ENCODE data around the gene EXOC4.

Gene EXOC4

GRCh38 chr7:133808493-133808866 is 555.6 kb downstream of the EXOC4 start:
- DNase-seq = no peak

DNA sequence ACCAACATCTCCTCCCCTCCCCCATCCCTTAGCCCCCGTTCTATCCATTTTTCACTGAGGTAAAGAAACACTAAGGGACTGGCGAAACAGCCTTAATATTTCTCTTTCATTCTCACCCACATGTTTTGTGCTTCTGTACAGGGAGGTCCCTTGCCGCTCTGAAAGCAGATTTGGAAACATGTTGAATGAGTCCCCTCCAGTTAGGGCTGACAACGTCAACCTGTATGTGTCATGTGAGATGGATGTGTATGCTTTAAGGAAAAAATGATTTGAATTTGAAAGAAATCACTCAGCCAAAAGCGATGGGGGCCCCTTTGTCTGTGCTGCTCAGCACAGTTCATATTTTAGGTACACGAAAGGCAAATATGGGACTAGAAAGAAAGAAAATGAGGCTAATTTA is 560.0 kb downstream of the EXOC4 start:
- no peak for DNase-seq

- DNase-seq = no peak
Observed at GRCh38 chr7:133815611-133816210, 562.8 kb downstream of the EXOC4 start.

GRCh38 chr7:133819695-133820094 is 566.8 kb downstream of the EXOC4 start:
- no peak for DNase-seq

- DNase-seq = no peak
Observed at GRCh38 chr7:133820584-133820983, 567.7 kb downstream of the EXOC4 start.

DNA sequence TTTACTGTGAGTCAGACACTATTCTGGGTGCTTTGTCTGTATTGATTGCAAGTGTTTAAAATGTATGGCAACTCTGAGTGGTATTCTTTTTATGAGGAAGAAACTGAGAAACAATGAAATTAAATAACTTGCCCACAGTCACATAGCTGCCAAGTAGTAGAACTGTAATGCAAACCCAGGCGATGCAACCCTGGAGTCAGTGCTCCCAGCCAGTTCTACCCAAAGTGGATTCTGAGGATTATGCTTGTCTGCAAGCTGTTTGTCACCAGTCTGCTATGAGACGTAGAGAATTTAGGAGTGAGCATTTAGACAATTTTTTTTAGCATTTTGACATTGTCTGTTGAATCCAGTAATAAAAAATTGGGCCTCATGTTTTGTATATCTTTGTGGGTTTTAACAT is 568.3 kb downstream of the EXOC4 start:
- no peak for DNase-seq

DNA sequence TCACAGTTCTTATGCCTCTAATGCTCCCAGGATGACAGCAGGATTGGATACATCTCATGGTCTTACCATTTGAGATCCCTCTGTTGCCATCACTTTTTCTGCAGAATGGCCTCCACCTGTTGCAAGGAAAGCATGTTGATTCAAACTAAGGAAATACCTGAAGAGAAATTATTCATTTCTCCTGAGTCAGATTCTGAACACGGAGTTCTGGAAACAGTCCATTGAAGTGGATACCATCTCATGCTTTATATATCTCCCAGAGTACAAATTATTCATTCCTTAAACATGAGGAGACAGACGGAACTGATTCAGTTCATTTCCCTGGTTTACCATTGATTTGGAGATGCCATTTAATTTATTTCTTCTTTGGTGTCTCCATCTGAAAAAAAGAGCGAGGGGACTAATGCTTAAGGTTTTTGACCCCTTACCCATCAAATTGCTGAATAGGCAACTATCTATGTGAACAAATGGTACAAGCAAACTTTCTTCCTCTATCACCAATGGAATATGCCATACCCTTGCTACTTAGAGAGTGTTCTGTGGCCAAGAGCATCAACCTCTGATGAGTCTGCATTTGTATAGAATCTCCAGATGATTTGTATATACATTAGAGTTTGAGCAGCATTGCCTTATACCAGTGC is 569.2 kb downstream of the EXOC4 start:
- DNase-seq = no peak

GRCh38 chr7:133822868-133823552 is 570.1 kb downstream of the EXOC4 start:
- no peak for DNase-seq

- DNase-seq = no peak
Observed at GRCh38 chr7:133824132-133824531, 571.3 kb downstream of the EXOC4 start.

GRCh38 chr7:133827707-133828623 is 575.1 kb downstream of the EXOC4 start:
- no peak for DNase-seq

DNA sequence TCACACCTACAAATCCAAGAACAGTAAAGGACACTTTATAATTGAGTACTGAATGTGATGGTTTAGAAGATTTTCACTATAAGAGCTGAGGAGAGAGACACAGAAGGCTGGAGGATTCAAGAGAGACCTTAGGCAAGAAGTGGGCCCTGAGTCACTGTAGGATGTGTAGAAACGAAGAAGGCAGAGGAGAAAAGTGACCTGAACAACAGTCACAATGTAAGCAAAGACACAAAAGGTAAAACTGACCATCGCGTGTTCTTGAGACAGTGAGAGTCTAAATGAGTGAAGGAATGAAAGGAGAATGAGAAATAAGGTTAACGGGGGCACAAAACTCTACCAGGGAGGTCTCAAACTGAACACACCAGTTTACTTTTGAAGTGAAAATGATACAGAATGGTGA is 576.0 kb downstream of the EXOC4 start:
- DNase-seq = no peak

DNA sequence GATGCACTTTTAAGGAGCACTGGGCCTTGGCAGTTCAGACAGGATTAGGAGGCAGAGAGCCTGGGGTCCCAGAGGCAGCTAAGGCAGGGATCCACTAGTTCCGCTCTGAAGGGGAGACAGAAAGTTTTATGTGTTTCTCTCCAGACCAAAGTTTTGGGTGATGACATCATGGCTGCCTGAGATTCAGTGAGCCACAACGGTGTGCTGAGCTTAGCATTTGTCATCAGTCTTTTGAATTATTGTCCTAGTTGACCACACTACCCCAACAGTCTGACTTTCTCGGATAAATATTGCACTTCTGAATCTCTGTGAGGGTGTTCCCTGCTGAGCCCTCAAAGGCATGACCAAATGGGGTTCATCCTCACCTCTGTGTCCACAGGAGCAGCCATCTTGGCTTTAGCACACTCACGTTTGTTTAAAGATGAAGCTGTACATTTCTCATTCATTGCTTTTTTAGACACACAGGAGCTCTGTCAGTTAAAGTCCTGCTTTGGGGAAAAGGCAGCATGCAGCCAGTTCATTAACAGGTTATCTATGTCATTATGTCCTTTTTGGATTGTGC is 576.5 kb downstream of the EXOC4 start:
- no peak for DNase-seq

- no peak for DNase-seq
Observed at GRCh38 chr7:133830081-133830480, 577.2 kb downstream of the EXOC4 start.

- DNase-seq = peak; percentile 30
Observed at GRCh38 chr7:133836666-133837065, 583.8 kb downstream of the EXOC4 start.

DNA sequence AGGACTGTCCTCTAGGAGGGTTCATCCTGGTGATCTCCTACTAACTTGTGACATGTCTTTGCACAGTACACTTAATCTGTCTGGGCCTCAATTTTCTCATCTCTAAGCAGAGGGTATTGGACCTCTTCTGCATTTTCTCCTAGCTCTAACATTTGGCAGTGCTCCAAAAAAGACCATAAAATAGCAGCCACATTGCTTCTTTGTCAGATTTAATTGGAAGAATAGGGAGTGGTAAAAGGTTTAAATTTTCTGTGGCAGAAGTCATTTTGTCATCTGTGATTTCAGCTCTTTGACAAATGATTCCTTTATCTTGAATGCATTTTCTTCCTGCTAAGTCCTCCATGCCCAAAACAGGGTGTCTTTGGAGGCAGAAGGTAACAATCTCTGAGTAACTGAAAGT is 584.3 kb downstream of the EXOC4 start:
- DNase-seq = peak; percentile 61

DNA sequence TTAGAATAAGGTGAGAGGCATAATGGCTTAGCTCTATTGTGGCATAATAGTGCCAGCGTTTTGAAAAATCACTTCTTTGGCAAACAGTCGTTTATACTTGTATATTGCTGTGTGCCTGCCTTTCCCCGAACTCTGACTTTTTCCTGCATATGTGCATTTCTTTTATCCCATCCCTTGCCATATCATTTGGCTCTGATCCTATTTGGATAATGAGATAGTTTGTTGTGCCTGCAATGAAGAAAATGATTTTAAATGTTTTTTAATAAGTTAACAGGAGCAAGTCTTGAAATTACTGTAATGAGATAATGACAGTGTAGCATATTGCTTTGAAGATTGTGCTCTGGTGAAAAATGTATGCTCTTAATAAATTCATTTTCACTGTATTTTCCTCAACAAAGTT is 586.2 kb downstream of the EXOC4 start:
- DNase-seq = no peak

- DNase-seq = no peak
Observed at GRCh38 chr7:133843341-133843740, 590.5 kb downstream of the EXOC4 start.

- no peak for DNase-seq
Observed at GRCh38 chr7:133845005-133845404, 592.1 kb downstream of the EXOC4 start.

DNA sequence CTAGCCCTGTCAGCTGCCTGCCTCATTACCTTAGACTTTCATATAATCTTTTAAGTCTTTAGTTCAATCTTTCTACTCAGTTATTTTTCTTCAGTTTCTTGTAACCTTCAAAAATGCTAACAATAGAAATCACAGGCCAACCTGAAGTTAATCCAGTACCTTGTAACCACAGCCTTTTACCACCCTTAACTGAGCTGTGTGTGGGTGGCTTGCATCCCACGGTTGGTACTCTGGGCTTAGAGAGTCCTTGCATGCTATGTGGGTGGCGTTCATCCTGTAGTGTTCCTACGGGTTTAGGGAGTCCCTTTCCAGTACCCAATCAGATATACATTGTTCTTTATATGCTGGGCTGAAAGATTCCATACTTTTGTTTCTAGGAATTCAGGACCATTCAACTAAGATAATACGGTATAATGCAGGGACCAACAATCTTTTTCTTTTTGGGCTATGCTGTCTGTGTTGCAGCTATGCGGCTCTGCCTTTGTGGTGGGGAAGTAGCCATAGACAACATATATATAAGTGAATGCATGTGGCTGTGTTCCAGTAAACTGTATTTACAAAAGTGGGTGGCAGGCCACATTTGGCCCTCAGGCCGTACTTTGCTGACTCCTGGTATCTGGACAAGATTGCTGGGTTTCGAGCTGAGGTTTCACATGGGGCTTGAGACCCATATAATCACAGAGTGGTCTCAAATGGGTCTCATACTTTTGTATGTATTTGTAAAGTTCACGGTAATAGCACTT is 593.5 kb downstream of the EXOC4 start:
- DNase-seq = no peak

GRCh38 chr7:133850497-133851280 is 597.8 kb downstream of the EXOC4 start:
- DNase-seq = no peak

DNA sequence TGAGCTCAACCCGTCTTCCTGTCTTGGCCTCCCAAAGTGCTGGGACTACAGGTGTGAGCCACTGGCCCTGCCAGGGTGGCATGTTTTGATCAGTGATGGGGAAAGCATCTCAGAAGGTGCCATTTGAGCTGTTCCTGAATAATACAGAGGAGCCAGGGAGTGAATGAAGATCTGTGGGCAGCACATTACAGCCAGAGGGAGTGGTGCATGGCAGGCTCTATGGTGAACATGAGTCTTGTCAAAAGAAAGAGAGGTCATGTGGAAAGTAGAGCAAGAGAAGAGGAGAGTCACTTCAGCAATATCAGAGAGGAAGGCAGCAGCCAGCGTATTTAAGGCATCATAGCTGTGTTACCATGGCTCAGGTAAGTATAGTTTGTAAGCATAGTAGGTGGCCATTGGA is 598.5 kb downstream of the EXOC4 start:
- no peak for DNase-seq

Measured in NCI-H748 treated with DMSO at 0.1 percent for 48 hours (cell line).